ENCODE measurements around the gene PLEKHM3. TPM values are rescaled to one million over a fixed set of nuclear protein-coding genes. Genes with fewer than 3 reads are reported as not detected.
A peak's percentile ranks its signal among the peaks of the same experiment; 100 is the strongest.

The PLEKHM3 gene
- polyA plus RNA-seq, 1 experiment = 7.0 TPM

DNA sequence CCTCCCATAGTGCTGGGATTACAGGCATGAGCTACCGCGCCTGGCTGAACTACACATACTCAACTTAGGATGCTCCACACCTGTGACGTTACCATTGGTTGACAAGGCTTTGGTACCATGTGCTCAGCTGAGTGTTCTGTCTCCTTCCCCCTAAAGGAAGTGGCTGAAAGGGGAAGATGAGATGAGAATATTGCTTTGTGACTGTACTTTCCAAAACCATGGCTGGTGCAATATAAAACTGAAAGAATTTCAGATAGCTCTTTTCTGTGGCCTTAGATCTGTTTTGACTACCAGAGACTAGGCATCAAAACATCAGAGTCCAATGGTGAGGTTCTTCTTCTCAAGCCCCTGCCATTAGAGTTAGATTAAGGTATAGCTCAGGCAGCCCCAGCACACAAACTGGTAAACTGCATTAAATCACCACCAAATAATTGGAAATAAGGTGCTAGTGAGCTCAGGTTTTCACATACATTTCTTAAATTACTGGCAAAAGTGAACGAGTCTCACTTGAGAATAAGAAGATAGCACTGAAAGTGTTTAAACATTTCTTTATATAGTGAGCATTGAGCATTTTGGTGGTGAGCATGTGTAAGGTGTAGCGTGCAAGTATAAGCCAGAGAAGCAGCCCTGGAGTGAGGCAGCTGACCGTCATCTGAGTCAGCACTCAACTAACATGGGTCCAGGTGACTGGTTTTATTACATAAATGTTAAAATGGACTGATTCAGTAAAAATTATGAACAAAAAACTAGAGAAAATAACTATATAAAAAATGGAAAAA lies 142.1 kb downstream of the PLEKHM3 start:
- POLR2A ChIA-PET = no interaction called here

GRCh38 chr2:207881902-207882301 lies 143.4 kb downstream of the PLEKHM3 start:
- Histone ChIP-seq H3K4me3 (ENCODE audit: low read depth, low read length) (no peak overlapping the region), H3K27me3 (ENCODE audit: control insufficient read depth, insufficient read depth, low read length) (no peaks in the 10 kb centered on the region), H3K27ac (ENCODE audit: low read depth, low read length) (no peak overlapping the region), H3K9me3 (ENCODE audit: control insufficient read depth, insufficient read depth, low read length) (no peaks in the 10 kb centered on the region)
- DNase-seq (ENCODE audit: low read depth, low spot score) = no peak
- TF ChIP-seq, protein P1, sequence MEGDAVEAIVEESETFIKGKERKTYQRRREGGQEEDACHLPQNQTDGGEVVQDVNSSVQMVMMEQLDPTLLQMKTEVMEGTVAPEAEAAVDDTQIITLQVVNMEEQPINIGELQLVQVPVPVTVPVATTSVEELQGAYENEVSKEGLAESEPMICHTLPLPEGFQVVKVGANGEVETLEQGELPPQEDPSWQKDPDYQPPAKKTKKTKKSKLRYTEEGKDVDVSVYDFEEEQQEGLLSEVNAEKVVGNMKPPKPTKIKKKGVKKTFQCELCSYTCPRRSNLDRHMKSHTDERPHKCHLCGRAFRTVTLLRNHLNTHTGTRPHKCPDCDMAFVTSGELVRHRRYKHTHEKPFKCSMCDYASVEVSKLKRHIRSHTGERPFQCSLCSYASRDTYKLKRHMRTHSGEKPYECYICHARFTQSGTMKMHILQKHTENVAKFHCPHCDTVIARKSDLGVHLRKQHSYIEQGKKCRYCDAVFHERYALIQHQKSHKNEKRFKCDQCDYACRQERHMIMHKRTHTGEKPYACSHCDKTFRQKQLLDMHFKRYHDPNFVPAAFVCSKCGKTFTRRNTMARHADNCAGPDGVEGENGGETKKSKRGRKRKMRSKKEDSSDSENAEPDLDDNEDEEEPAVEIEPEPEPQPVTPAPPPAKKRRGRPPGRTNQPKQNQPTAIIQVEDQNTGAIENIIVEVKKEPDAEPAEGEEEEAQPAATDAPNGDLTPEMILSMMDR (IDR thresholded peaks at IDR 0.05; ENCODE audit: low read depth, low read length) = no peak
- ChIA-PET POLR2A (no interaction called here), CTCF (interaction anchor here (3.3 kb wide), 1 partner anchor 158 kb away, joined by 12 read pairs; no protein-coding TSS in a partner anchor)

More for the DNA sequence above, 142.1 kb downstream of the PLEKHM3 start:
- CTCF ChIA-PET = interaction anchor here (0.6 kb wide), 1 partner anchor 18 kb away, joined by 3 read pairs; no protein-coding TSS in a partner anchor
- H3K9me3 ChIP-seq (ENCODE audit: control insufficient read depth, insufficient read depth, low read length) = no peaks in the 10 kb centered on the region
- H3K4me3 ChIP-seq (ENCODE audit: low read depth, low read length) = no peak overlapping the region
- no peak for DNase-seq (ENCODE audit: low read depth, low spot score)
- TF ChIP-seq, protein P1 (IDR thresholded peaks at IDR 0.05; ENCODE audit: low read depth, low read length) = no peak
- no peak overlapping the region for H3K27ac ChIP-seq (ENCODE audit: low read depth, low read length)
- no peaks in the 10 kb centered on the region for H3K27me3 ChIP-seq (ENCODE audit: control insufficient read depth, insufficient read depth, low read length)

DNA sequence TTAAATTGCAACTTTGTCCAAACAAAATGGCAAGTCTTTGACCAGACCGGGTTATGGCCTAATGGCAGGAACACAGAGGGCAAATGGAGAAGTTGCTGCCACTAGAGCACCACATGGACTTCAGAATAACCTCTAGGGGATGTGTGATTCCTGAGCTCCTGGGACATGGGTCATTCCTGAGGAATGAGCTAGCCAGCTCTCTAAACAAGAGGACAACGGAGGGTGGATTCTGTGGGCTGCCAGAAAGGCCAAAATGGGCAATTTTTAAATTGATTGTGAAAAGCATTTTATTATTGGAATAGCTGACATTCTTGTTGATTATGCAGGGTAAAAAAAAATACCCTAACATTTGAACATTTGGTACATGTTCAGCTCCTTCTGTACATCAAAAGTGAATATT lies 145.8 kb downstream of the PLEKHM3 start:
- TF ChIP-seq, protein P1 (IDR thresholded peaks at IDR 0.05; ENCODE audit: low read depth, low read length) = no peak
- CTCF ChIA-PET = interaction anchor here (0.6 to 3.3 kb wide), 4 partner anchors 8 to 542 kb away, joined by 3 to 12 read pairs (median 4); no protein-coding TSS in a partner anchor
- no peaks in the 10 kb centered on the region for H3K9me3 ChIP-seq (ENCODE audit: control insufficient read depth, insufficient read depth, low read length)
- no peak overlapping the region for H3K27ac ChIP-seq (ENCODE audit: low read depth, low read length)
- no peak overlapping the region for H3K4me3 ChIP-seq (ENCODE audit: low read depth, low read length)
- H3K27me3 ChIP-seq (ENCODE audit: control insufficient read depth, insufficient read depth, low read length) = no peaks in the 10 kb centered on the region
- DNase-seq (ENCODE audit: low read depth, low spot score) = peak; percentile 4
- POLR2A ChIA-PET = no interaction called here

GRCh38 chr2:207876842-207877535 lies 148.3 kb downstream of the PLEKHM3 start:
- POLR2A ChIA-PET = no interaction called here
- no peak overlapping the region for H3K27ac ChIP-seq (ENCODE audit: low read depth, low read length)
- TF ChIP-seq, protein P1 (IDR thresholded peaks at IDR 0.05; ENCODE audit: low read depth, low read length) = no peak
- no peaks in the 10 kb centered on the region for H3K27me3 ChIP-seq (ENCODE audit: control insufficient read depth, insufficient read depth, low read length)
- H3K9me3 ChIP-seq (ENCODE audit: control insufficient read depth, insufficient read depth, low read length) = no peaks in the 10 kb centered on the region
- no peak for DNase-seq (ENCODE audit: low read depth, low spot score)
- no peak overlapping the region for H3K4me3 ChIP-seq (ENCODE audit: low read depth, low read length)
- CTCF ChIA-PET = no interaction called here

All from AG04450 (cell line).